ENCODE measurements around the gene TRIM31.
"Not testable (repeated sequence)": the region's sequence is repeated elsewhere in the genome, so short reads cannot be mapped to it uniquely, and the experiment has no call there.

TRIM31 gene

GRCh38 chr6:30147096-30147495, 34.2 kb upstream of the TRIM31 start:
- no peak for DNase-seq (ENCODE audit: low spot score)

GRCh38 chr6:30145818-30146217, 32.9 kb upstream of the TRIM31 start:
- DNase-seq (ENCODE audit: low spot score): no peak

- no peak for DNase-seq (ENCODE audit: low spot score)
Observed at GRCh38 chr6:30144811-30145210, 31.9 kb upstream of the TRIM31 start.

- no peak for DNase-seq (ENCODE audit: low spot score)
Observed at GRCh38 chr6:30143780-30144179, 30.9 kb upstream of the TRIM31 start.

GRCh38 chr6:30142665-30143064, 29.8 kb upstream of the TRIM31 start:
- DNase-seq (ENCODE audit: low spot score): no peak

GRCh38 chr6:30140240-30140639, 27.4 kb upstream of the TRIM31 start:
- DNase-seq (ENCODE audit: low spot score): not testable (repeated sequence)

- no peak for DNase-seq (ENCODE audit: low spot score)
Observed at GRCh38 chr6:30136570-30137286, 23.8 kb upstream of the TRIM31 start.

- DNase-seq (ENCODE audit: low spot score): no peak
Observed at GRCh38 chr6:30135757-30136156, 22.9 kb upstream of the TRIM31 start, which contains the start of gene TRIM40. Gene TRIM40, plus strand, starts transcription at chr6:30136140. Its CDS starts 897 bp downstream, at chr6:30137037.

- DNase-seq (ENCODE audit: low spot score): no peak
Observed at GRCh38 chr6:30135147-30135546, 22.3 kb upstream of the TRIM31 start.

- no peak for DNase-seq (ENCODE audit: low spot score)
Observed at GRCh38 chr6:30131947-30132497, 19.1 kb upstream of the TRIM31 start.

- peak; percentile 82 for DNase-seq (ENCODE audit: low spot score)
Observed at GRCh38 chr6:30130887-30131862, 18.3 kb upstream of the TRIM31 start.

- DNase-seq (ENCODE audit: low spot score): no peak
Observed at GRCh38 chr6:30130179-30130679, 17.3 kb upstream of the TRIM31 start.

- DNase-seq (ENCODE audit: low spot score): no peak
Observed at GRCh38 chr6:30129265-30130178, 16.6 kb upstream of the TRIM31 start.

- DNase-seq (ENCODE audit: low spot score): no peak
Observed at GRCh38 chr6:30127238-30128093, 14.6 kb upstream of the TRIM31 start.

- no peak for DNase-seq (ENCODE audit: low spot score)
Observed at GRCh38 chr6:30122515-30122914, 9.6 kb upstream of the TRIM31 start.

- DNase-seq (ENCODE audit: low spot score): no peak
Observed at GRCh38 chr6:30121446-30122366, 8.8 kb upstream of the TRIM31 start.

GRCh38 chr6:30118691-30119090, 5.8 kb upstream of the TRIM31 start:
- DNase-seq (ENCODE audit: low spot score): not testable (repeated sequence)

- DNase-seq (ENCODE audit: low spot score): no peak
Observed at GRCh38 chr6:30116724-30117123, 3.8 kb upstream of the TRIM31 start.

GRCh38 chr6:30113841-30114240, 951 bp upstream of the TRIM31 start:
- DNase-seq (ENCODE audit: low spot score): no peak

Measured in CD4-positive, alpha-beta T cell treated with Interleukin-15 for 4 hours (primary cell).